Neural crest cell (in vitro differentiated cells): ENCODE results near the gene PEPD. TPM values are rescaled to one million over a fixed set of nuclear protein-coding genes. Genes with fewer than 3 reads are reported as not detected.

Source experiments
- DNase-seq: peaks from one replicate; pipeline ENCODE4 v3.0.0; 2021; ENCODE audit warnings: low read depth, mixed read lengths, low spot score
- H3K27ac Mint-ChIP-seq: one replicate; pipeline ENCODE4 v1.8.0; 2021; ENCODE audit warnings: mild to moderate bottlenecking, mixed read lengths; ENCODE audit not compliant: unreplicated experiment
- H3K27me3 Mint-ChIP-seq: 2 replicates; pipeline ENCODE4 v1.8.0; 2021; ENCODE audit warnings: low read depth, mild to moderate bottlenecking, mixed read lengths
- H3K36me3 Mint-ChIP-seq: 2 replicates; pipeline ENCODE4 v1.8.0; 2021; ENCODE audit warnings: low read depth, mild to moderate bottlenecking, mixed read lengths
- H3K4me1 Mint-ChIP-seq: 2 replicates; pipeline ENCODE4 v1.8.0; 2021; ENCODE audit warnings: mixed read lengths
- H3K4me3 Mint-ChIP-seq: one replicate; pipeline ENCODE4 v1.8.0; 2021; ENCODE audit warnings: mild to moderate bottlenecking, mixed read lengths
- H3K9me3 Mint-ChIP-seq: 2 replicates; pipeline ENCODE4 v1.8.0; 2021; ENCODE audit warnings: mixed read lengths
- CTCF ChIP-seq: fragments of 200-600 bp; sonication (generic); conservative IDR thresholded peaks from 2 replicates; pipeline ENCODE4 v1.5.0; 2021; ENCODE audit warnings: antibody characterized with exemption, mild to moderate bottlenecking
- total RNA-seq: library from RNA; stranded (reverse); gene quantifications from 2 replicates; pipeline ENCODE4 v1.2.1, GENCODE V29; 2021

The PEPD gene
- total RNA-seq, 1 donor from 2014 or later = 39.0 TPM

DNA sequence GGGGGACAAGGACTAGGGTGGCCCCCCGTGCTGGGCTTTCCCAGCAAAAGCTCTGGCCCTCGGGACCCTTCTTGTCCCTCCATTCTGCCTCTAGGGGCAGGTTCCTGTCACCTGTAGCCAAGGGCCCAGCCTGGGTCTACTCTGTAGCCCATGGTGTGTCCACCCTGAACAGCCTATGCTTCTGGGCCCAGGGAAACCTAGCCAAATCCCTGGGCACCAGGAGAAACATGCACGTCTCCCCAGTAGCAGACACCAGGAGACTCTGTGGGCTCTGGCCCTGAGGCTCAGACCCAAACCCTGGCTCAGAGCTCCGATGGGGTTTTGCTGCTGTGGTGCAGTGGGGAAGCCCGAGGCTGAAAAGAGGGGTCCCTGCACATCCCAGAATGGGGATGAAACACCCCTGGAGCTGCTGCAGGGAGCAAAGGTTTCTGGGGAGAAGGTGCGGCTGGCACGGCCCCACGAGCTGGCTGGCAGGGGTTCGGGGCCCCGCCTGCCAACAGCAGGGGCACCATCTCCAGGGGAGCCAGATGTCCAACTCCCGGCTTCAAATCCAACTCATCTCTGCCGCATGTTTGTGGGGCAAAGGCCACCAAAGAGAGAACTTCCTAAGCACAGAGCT is 129.9 kb downstream of the PEPD start:
- TF ChIP-seq CTCF = no peak
- DNase-seq = no peak
- no peaks in the 10 kb centered on the region for H3K36me3 Mint-ChIP-seq
- H3K4me1 Mint-ChIP-seq = peaks cover 4% of the 10 kb centered on the region
- no peaks in the 10 kb centered on the region for H3K9me3 Mint-ChIP-seq
- H3K27ac Mint-ChIP-seq = no peak overlapping the region
- H3K4me3 Mint-ChIP-seq = no peak overlapping the region
- H3K27me3 Mint-ChIP-seq = no peaks in the 10 kb centered on the region

- H3K4me1 Mint-ChIP-seq = peaks cover 4% of the 10 kb centered on the region
- H3K27me3 Mint-ChIP-seq = no peaks in the 10 kb centered on the region
- H3K9me3 Mint-ChIP-seq = no peaks in the 10 kb centered on the region
- TF ChIP-seq CTCF = no peak
- H3K27ac Mint-ChIP-seq = no peak overlapping the region
- DNase-seq = no peak
- H3K36me3 Mint-ChIP-seq = no peaks in the 10 kb centered on the region
- H3K4me3 Mint-ChIP-seq = no peak overlapping the region
Measured at GRCh38 chr19:33390908-33391630, 130.5 kb downstream of the PEPD start.

GRCh38 chr19:33390101-33390907 is 131.3 kb downstream of the PEPD start:
- Mint-ChIP-seq H3K27me3 (no peaks in the 10 kb centered on the region), H3K4me3 (no peak overlapping the region), H3K9me3 (no peaks in the 10 kb centered on the region), H3K27ac (no peak overlapping the region), H3K4me1 (peaks cover 4% of the 10 kb centered on the region), H3K36me3 (no peaks in the 10 kb centered on the region)
- no peak for DNase-seq
- no peak for TF ChIP-seq CTCF

- DNase-seq = no peak
- H3K27ac Mint-ChIP-seq = no peak overlapping the region
- no peaks in the 10 kb centered on the region for H3K9me3 Mint-ChIP-seq
- no peak overlapping the region for H3K4me3 Mint-ChIP-seq
- no peaks in the 10 kb centered on the region for H3K36me3 Mint-ChIP-seq
- no peak for TF ChIP-seq CTCF
- peaks cover 4% of the 10 kb centered on the region for H3K4me1 Mint-ChIP-seq
- no peaks in the 10 kb centered on the region for H3K27me3 Mint-ChIP-seq
Measured at GRCh38 chr19:33389421-33390100, 132.0 kb downstream of the PEPD start.

GRCh38 chr19:33388725-33389420 is 132.7 kb downstream of the PEPD start:
- DNase-seq = no peak
- Mint-ChIP-seq H3K36me3 (no peaks in the 10 kb centered on the region), H3K9me3 (no peaks in the 10 kb centered on the region), H3K4me1 (peaks cover 8% of the 10 kb centered on the region), H3K27me3 (no peaks in the 10 kb centered on the region), H3K4me3 (no peak overlapping the region), H3K27ac (no peak overlapping the region)
- no peak for TF ChIP-seq CTCF
